Measurements from ENCODE around the gene NUP50.

Gene NUP50

DNA sequence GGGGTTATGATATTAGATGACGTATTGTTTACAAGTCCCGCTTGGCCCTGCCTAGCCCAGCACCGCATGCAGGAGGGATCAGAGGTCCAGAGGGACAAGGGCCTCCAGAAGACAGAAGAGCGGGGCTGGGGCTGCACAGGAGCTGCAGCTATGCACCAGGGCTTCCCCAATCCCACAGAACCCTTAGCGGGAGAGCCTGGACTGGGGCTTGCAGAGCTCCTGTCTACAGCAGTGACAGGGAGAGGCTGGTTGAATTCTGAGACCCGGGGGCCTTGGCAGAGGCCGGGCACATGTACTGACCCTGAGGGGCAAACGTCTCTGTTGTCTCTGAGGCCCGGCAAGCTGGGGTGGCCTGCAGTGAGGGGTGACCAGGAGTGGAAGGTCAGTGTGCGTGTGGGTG is 70.1 kb downstream of the NUP50 start:
- no peak for DNase-seq

DNA sequence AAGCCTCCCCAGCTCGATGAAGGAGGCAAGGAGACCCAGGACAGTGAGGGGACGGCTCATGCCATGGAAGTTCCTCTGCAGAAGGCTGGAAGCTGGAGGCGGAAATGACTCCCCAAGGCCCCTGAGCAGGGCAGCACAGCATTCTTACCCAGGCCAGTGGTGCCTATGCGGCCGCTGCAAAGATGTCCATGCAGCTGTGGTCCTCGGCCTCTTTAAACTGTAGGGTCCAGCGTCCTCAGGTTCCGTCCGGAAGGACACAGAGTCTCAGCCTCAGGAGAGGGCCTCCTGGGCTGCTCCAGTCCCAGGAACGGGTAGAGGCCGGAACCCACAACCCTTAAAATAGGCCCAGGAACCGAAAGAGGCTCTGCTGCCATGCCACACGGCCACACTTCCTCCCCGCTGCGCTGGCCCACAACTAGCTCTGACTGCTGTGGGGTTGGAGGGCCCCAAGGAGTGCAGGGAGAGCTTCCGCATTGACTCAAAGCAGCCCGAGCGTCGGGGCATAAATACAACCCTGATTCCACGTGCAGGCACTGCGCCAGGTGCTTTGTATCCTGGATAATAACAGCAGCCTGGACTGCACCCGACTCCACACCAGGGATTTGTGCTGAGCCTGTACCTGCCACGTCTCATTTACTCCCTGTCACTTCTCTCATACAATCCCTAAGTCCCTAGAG is 71.5 kb downstream of the NUP50 start:
- DNase-seq, result peak; percentile 89

DNA sequence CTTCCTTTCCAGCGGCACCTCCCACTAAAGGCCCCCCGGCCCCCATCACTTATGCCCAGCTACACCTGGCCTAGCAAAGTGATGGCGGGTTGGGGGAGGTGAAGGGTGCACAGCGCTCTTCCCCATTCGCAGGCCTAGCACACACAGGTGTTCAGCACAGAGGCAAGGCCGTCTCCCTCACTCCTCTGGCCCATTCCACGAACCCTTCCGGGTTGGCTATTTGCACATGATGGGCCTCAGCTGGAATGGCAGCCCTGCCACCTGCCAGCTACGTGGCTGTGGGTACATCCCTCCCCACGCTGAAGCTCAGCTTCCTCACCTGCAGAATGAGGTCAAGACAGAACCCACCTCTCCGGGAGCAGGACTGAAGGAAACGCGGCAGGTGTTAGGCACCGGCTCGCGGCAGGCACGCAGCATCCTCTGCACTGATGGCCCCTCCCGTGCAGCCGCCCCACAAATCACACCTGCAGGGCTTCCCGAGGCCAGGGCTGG is 72.2 kb downstream of the NUP50 start:
- peak; percentile 68 for DNase-seq

DNA sequence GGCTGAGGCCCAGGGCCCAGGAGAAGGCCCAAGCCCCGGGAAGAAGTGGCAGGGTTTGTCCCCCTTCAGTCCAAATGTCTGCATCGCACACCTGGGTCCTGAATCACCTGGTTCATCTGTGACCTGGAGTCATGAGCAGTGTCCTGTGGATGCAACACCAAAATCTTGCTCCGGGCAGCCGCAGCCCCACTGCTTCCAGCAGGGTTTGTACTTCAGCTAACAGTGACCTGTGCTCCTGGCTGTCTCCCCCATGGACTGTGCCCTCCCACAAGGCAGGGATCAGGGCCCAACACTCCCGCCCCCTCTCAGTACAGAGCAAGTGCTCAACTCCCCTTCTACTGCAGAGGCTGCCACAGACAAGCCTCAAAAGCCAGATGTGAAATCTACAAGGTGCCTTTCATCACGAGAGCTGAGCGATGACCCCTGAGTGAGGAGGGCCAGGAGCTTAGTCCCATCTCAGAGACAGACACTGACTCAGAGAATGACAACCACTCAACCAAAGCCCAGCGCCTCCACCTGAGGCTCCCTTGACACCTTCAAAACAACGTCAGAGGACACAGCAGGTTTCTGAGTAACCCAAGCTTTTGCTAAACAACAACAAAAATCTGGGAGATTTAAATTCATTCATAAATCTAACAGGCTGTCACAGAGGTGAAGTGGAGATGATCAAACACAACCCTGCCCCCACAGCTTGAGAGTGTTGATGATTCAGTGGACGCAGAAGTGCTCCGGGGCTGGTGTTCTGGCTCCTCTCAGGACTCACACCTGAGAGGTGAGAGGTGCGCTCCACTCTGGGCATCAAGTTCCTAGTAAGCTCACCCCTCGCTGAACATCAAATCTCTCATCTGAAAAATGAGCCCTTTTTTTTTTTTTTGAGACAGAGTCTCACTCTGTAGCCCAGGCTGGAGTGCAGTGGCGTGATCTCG is 73.6 kb downstream of the NUP50 start:
- DNase-seq, result no peak

All from DMS153 (cell line).